Measurements from ENCODE around the gene ATP13A3. TPM values are rescaled to one million over a fixed set of nuclear protein-coding genes. Genes with fewer than 3 reads are reported as not detected.

ATP13A3 gene
- total RNA-seq, 1 donor from 2014 or later = 74.6 TPM

- Mint-ChIP-seq H3K4me3 (no peak overlapping the region), H3K4me1 (peaks cover 26% of the 10 kb centered on the region), H3K9me3 (no peaks in the 10 kb centered on the region), H3K27ac (ENCODE audit: unreplicated experiment) (no peak overlapping the region), H3K36me3 (ENCODE audit: low read depth) (no peaks in the 10 kb centered on the region), H3K27me3 (ENCODE audit: low read depth) (peaks cover 7% of the 10 kb centered on the region)
- DNase-seq (ENCODE audit: low read depth, low spot score) = no peak
- no peak for TF ChIP-seq CTCF (conservative IDR thresholded peaks at IDR 0.05)
Measured at GRCh38 chr3:194384156-194384555, 102.6 kb downstream of the ATP13A3 start.

GRCh38 chr3:194383276-194383940 lies 103.4 kb downstream of the ATP13A3 start:
- H3K4me1 Mint-ChIP-seq = peaks cover 26% of the 10 kb centered on the region
- H3K9me3 Mint-ChIP-seq = no peaks in the 10 kb centered on the region
- TF ChIP-seq CTCF (conservative IDR thresholded peaks at IDR 0.05) = no peak
- no peaks in the 10 kb centered on the region for H3K36me3 Mint-ChIP-seq (ENCODE audit: low read depth)
- no peak for DNase-seq (ENCODE audit: low read depth, low spot score)
- H3K27me3 Mint-ChIP-seq (ENCODE audit: low read depth) = peaks cover 7% of the 10 kb centered on the region
- H3K27ac Mint-ChIP-seq (ENCODE audit: unreplicated experiment) = no peak overlapping the region
- no peak overlapping the region for H3K4me3 Mint-ChIP-seq

GRCh38 chr3:194382892-194383223 lies 103.9 kb downstream of the ATP13A3 start:
- DNase-seq (ENCODE audit: low read depth, low spot score) = no peak
- H3K4me3 Mint-ChIP-seq = no peak overlapping the region
- peaks cover 7% of the 10 kb centered on the region for H3K27me3 Mint-ChIP-seq (ENCODE audit: low read depth)
- H3K27ac Mint-ChIP-seq (ENCODE audit: unreplicated experiment) = no peak overlapping the region
- no peaks in the 10 kb centered on the region for H3K36me3 Mint-ChIP-seq (ENCODE audit: low read depth)
- H3K9me3 Mint-ChIP-seq = no peaks in the 10 kb centered on the region
- TF ChIP-seq CTCF (conservative IDR thresholded peaks at IDR 0.05) = no peak
- H3K4me1 Mint-ChIP-seq = peaks cover 26% of the 10 kb centered on the region

- no peak overlapping the region for H3K4me3 Mint-ChIP-seq
- DNase-seq (ENCODE audit: low read depth, low spot score) = no peak
- peaks cover 7% of the 10 kb centered on the region for H3K27me3 Mint-ChIP-seq (ENCODE audit: low read depth)
- TF ChIP-seq CTCF (conservative IDR thresholded peaks at IDR 0.05) = no peak
- H3K4me1 Mint-ChIP-seq = peaks cover 26% of the 10 kb centered on the region
- no peaks in the 10 kb centered on the region for H3K36me3 Mint-ChIP-seq (ENCODE audit: low read depth)
- H3K9me3 Mint-ChIP-seq = no peaks in the 10 kb centered on the region
- H3K27ac Mint-ChIP-seq (ENCODE audit: unreplicated experiment) = no peak overlapping the region
Measured at GRCh38 chr3:194382196-194382891, 104.5 kb downstream of the ATP13A3 start.

- no peaks in the 10 kb centered on the region for H3K9me3 Mint-ChIP-seq
- peaks cover 3% of the 10 kb centered on the region for H3K27me3 Mint-ChIP-seq (ENCODE audit: low read depth)
- no peak overlapping the region for H3K27ac Mint-ChIP-seq (ENCODE audit: unreplicated experiment)
- no peak overlapping the region for H3K4me3 Mint-ChIP-seq
- TF ChIP-seq CTCF (conservative IDR thresholded peaks at IDR 0.05) = no peak
- no peak for DNase-seq (ENCODE audit: low read depth, low spot score)
- no peaks in the 10 kb centered on the region for H3K36me3 Mint-ChIP-seq (ENCODE audit: low read depth)
- peaks cover 21% of the 10 kb centered on the region for H3K4me1 Mint-ChIP-seq
Measured at GRCh38 chr3:194381460-194381875, 105.3 kb downstream of the ATP13A3 start.
